ENCODE results near the gene NQO2.

GRCh38 chr6:3046295-3046694 lies 46.6 kb downstream of the NQO2 start:
- TF ChIP-seq POLR2AphosphoS5 (IDR thresholded peaks at IDR 0.05) (no peak), POLR2A (IDR thresholded peaks at IDR 0.05) (no peak), CTCF (IDR thresholded peaks at IDR 0.05) (no peak)

Data from prostate gland (tissue), 2 donors.